HG03135 (cell line): ENCODE measurements around the gene NR2F6.
A peak's percentile ranks its signal among the peaks of the same experiment; 100 is the strongest.

ENCODE experiments used
- ATAC-seq: cut with Tn5 transposase; IDR thresholded peaks from one replicate; pipeline ENCODE4 v1.9.1; 2021; ENCODE audit warnings: mild to moderate bottlenecking, moderate library complexity; ENCODE audit not compliant: unreplicated experiment

Gene NR2F6

DNA sequence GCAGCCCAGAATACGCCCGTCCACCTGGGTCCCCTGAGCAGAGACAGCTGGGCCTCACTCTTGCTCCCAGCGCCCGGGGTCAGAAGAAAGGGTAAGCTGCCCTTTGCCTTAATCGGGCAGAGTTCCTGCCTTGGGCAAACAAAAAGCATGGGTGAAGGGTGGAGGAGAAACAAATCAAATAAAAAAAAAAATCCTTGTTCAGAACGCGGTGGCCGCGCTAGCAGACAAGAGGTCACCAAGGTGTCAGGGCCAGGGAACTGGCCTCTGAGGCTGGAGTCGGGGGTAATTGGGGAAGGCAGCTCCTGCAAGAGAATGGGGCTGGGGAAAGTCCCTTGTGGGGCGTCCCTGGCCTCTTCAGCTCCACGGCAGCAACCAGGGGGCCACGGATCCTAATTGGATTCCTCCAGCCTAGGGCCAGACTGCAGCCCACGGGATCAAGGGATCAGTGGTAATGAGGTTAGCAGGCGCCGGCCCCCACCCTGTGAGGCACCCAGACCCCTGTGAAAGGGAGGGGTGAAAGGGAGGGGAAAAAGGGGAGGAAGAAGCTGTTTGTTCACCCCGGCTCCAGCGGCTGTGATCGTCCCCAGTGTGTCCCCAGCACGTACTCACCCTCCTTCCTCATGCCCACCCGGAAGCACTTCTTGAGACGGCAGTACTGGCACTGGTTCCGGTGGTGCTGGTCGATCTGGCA, 5.5 kb downstream of the NR2F6 start:
- no peak for ATAC-seq

GRCh38 chr19:17237747-17238706, 7.7 kb downstream of the NR2F6 start:
- no peak for ATAC-seq

GRCh38 chr19:17236811-17237543, 8.7 kb downstream of the NR2F6 start:
- no peak for ATAC-seq

GRCh38 chr19:17235971-17236777, 9.5 kb downstream of the NR2F6 start:
- no peak for ATAC-seq

DNA sequence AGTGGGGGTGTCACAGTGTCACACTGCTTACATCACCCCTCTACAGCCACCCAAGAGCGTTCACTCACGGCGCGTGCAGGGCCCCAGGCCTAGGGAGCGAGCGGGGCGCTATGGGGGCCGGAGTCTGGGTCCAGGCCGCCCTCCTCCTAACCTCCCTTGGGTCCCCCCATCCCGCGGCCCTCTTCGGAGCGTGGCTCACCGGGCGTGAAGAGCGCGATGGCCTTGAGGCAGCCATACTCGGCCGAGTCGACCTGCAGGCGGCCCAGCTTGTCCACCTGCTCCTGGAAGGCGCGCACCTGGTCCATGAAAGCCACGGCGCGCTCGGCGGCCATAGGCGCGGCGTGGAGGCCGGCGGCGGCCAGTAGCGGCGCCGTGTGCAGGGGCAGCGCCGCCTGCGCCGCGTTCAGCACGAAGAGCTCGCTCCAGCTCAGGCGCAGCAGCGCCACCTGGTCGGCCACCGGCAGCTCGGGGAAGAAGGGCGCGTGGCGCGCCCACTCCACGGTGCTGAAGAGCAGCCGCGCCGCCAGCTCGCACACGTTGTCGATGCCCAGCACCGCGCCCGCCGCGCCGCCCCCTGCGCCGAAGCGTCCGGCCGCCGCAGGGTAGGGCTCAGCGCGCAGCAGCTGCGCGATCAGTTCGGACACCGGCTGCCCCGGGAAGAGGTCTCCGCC, 10.3 kb downstream of the NR2F6 start:
- peak; percentile 52 for ATAC-seq

DNA sequence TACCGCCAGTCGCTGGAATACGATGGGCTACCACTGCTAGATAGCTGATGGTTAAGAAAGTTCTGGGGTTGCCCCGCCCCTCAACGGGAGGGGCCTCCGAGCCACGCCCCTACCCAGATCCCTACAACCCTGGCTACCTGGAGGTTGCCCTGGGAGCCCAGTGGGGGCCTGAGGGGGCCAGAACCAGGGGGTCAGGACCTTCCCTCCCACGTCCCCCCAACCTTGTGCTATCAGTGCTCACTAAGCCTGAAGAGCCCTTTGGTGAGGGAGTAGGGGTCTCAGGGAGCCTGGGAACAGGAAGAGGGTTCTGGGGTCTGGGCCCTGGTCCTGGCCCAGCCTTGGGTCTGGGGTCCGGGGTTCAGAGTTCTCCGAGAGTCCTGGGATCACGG, 10.8 kb downstream of the NR2F6 start:
- no peak for ATAC-seq

DNA sequence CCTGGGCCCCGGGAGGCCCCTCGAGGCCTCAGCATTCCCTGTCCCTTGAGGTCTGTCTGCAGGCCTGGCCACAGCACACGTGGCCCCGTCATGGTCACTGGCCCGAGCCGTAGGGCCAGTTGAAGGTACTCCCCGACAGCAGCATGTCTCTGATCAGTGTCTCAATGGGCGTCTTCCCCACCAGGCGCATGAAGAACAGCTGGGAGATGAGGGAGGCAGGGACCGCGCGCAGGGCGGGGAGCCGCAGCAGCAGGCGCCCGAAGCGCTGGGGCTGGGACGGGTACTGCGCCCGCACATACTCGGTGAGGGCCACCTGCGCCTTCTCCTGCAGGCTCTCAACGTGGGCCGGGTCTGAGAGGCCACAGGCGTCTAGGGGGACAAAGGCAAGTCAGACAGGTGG, 13.5 kb downstream of the NR2F6 start:
- no peak for ATAC-seq

GRCh38 chr19:17229890-17230289, 15.8 kb downstream of the NR2F6 start:
- no peak for ATAC-seq

GRCh38 chr19:17227798-17228367, 17.8 kb downstream of the NR2F6 start:
- ATAC-seq = no peak

- ATAC-seq = peak; percentile 94
Observed at GRCh38 chr19:17226002-17226933, 19.5 kb downstream of the NR2F6 start, which contains the start of gene OCEL1. TSS of gene OCEL1 (plus strand) at chr19:17226226. CDS start at chr19:17226248, 22 bp downstream.

DNA sequence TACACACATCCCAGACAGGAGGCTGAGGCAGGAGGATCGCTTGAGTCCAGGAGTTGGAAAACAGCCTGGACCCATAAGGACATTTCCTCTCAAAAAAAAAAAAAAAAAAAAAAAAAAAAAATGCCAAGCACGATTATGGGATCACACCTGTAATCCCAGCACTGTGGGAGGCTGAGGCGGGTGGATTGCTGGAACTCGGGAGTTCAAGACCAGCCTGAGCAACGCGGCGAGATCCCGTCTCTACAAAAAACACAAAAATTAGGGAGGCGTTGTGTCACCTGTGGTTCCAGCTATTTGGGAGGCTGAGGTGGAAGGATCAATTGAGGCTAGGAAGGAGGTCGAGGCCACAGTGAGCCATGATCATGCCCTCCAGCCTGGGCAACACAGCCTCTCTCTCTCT, 20.7 kb downstream of the NR2F6 start:
- no peak for ATAC-seq

GRCh38 chr19:17220207-17220758, 25.4 kb downstream of the NR2F6 start:
- ATAC-seq = no peak

DNA sequence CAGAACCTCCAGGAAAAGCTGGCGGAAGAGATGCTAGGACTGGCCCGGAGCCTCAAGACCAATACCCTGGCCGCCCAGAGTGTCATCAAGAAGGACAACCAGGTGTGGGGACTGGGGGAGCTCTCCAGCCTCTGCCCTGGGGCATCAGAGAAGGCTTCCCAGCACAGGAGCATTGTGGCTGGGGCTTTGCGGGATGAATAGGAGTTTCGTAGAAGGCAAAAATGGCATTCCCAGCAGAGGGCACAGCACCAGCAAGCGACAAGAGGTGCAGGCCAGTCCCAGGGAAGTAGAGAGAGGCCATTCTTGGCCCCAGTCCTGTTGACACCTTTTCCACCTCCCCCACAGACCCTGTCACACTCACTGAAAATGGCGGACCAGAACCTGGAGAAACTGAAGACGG, 26.4 kb downstream of the NR2F6 start:
- no peak for ATAC-seq

DNA sequence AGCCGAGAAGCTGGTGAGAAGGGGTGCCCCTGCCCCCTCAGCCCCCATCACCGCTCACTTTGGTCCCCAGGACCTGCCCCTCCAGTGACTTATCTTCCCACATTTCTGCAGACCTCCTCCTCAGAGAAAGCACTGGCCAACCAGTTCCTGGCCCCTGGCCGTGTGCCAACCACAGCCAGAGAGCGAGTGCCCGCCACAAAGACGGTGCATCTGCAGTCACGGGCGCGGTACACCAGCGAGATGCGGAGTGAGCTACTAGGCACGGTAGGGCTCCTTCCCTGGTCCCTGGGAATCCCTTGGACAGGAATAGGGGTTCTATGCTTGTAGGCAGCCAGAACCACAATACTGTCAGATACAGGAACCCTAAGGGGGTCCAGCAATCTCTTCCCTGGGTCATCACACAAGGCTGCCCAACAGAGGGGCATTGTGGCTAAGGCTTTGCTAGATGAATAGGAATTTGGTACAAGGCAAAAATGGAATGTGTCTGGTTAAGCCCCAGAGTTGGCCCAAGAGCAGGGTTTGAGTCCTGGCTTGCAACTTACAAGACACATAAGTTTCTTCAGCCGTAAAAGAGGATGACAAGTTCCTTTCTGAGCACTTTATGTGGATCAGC, 29.6 kb downstream of the NR2F6 start:
- no peak for ATAC-seq

DNA sequence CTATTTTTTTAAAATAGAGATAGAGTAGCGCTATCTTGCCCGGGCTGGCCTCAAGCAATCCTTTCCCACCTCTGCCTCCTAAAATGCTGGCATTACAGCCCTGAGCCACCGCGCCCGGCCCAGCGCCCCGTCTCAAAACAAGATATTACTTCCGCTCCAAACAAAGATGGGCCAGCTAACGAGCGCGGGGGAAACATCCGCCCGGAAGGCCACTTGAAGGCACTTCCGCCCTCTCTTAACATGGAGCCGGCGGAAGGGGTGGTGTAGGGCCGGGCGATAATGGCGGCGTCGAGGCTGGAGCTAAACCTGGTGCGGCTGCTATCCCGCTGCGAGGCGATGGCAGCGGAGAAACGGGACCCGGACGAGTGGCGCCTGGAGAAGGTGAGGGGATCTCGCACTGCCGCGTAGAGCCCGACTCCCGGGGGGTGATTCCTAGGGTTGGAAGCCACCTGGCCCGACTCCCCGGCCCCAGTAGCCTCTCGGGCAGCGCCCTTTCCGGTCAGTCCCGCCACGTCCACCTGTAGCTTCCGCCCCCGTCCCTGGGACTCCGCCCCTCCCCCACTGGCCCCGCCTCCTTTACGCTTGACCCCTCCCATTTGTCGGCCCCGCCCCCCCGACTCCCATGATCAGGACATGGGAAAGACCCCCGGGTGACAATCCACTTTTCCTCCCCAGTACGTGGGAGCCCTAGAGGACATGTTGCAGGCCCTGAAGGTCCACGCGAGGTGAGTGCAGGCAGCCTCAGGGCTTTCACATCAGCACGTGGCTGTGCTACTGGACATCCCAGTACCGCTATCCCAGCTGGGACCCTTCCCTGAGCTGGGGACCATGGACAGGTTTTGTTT, 30.4 kb downstream of the NR2F6 start, which contains the start of gene USE1:
Gene USE1, plus strand, starts transcription at position 231 of the 845 bp plus-strand sequence. Its CDS starts 49 bp downstream, at position 280.
- ATAC-seq = peak; percentile 82

DNA sequence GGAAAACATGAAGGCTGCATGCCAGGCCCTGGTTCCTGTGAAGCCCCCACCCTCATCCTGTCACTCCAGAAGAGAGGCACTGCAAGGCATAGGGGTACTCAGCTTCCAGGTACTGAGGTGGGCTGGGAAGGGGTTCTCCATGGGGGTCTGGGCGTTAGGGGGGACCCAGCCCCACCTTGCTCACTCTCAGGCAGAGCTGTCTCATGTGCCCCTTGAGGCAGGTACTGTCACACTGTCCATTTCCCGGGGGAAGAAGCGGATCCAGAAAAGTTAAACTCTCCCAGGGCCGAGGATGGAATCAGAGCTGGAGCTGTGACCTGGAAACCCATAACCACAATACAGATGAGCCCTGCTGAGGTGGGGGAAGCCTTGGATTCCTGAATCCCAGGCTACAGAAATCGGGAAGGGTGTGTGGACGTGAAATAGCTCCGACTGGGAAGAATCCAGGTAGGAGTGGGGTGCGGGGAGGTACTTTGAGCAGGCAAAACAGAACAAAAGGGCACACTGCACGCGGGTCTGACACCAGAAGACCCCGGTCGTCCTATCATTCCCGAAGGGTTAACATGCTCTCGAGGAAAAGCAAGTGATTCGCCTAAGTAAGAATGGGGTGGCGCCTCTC, 31.1 kb downstream of the NR2F6 start:
- ATAC-seq = no peak
